Measurements from ENCODE around the gene ZBTB7C. TPM values are rescaled to one million over a fixed set of nuclear protein-coding genes. Genes with fewer than 3 reads are reported as not detected.

ZBTB7C gene
- total RNA-seq, 3 donors from 2014 or later (not counting 1 experiment from before 2014, with no cell fraction given): 0.07 TPM; not detected in 2

GRCh38 chr18:48404716-48405507, 4.3 kb downstream of the ZBTB7C start:
- Histone ChIP-seq H3K9me3 (ENCODE audit: control insufficient read depth, insufficient read depth, low read length) (no peaks in the 10 kb centered on the region), H3K36me3 (ENCODE audit: control insufficient read depth, insufficient read depth, low read length) (no peaks in the 10 kb centered on the region), H3K4me3 (ENCODE audit: low read length) (no peak overlapping the region), H3K27ac (ENCODE audit: low read length) (no peak overlapping the region), H3K27me3 (ENCODE audit: control insufficient read depth, insufficient read depth, low read length) (peaks cover 23% of the 10 kb centered on the region), H3K4me1 (ENCODE audit: control insufficient read depth, insufficient read depth, low read length) (peaks cover 6% of the 10 kb centered on the region)
- H3K27me3 Mint-ChIP-seq (ENCODE audit: low read depth in 2 of 2): peaks cover 51 to 52% of the 10 kb centered on the region in 2 donors
- DNase-seq: no peak
- H3K4me3 Mint-ChIP-seq: no peak overlapping the region
- no peak for TF ChIP-seq CTCF (IDR thresholded peaks at IDR 0.05)
- H3K9me3 Mint-ChIP-seq: no peaks in the 10 kb centered on the region
- H3K36me3 Mint-ChIP-seq: no peaks in the 10 kb centered on the region
- H3K4me1 Mint-ChIP-seq: peaks cover 0 to 7% of the 10 kb centered on the region in 2 donors
- ATAC-seq: no peak
- H3K27ac Mint-ChIP-seq: no peak overlapping the region
- intact Hi-C loops (cut with micrococcal nuclease): no loop called here
- WGBS (ENCODE audit: insufficient coverage): 48% methylated on average over 7 of the region's 8 CpGs

- 95% methylated on average over 1 of the region's 1 CpG for WGBS (ENCODE audit: insufficient coverage)
- H3K27ac Mint-ChIP-seq: no peak overlapping the region
Measured at GRCh38 chr18:48402953-48403352, 6.2 kb downstream of the ZBTB7C start.

GRCh38 chr18:48399303-48400075, 9.7 kb downstream of the ZBTB7C start:
- TF ChIP-seq CTCF (IDR thresholded peaks at IDR 0.05): no peak
- no peak overlapping the region for H3K27ac Mint-ChIP-seq
- 73% methylated on average over 7 of the region's 9 CpGs for WGBS (ENCODE audit: insufficient coverage)
- H3K9me3 ChIP-seq (ENCODE audit: control insufficient read depth, insufficient read depth, low read length): no peaks in the 10 kb centered on the region
- no peaks in the 10 kb centered on the region for H3K9me3 Mint-ChIP-seq
- no peak for DNase-seq
- H3K36me3 Mint-ChIP-seq: no peaks in the 10 kb centered on the region
- intact Hi-C loops (cut with micrococcal nuclease): no loop called here
- H3K27me3 ChIP-seq (ENCODE audit: control insufficient read depth, insufficient read depth, low read length): peaks cover 3% of the 10 kb centered on the region
- no peak for ATAC-seq
- H3K4me3 Mint-ChIP-seq: no peak overlapping the region
- no peaks in the 10 kb centered on the region for H3K4me1 Mint-ChIP-seq
- no peak overlapping the region for H3K27ac ChIP-seq (ENCODE audit: low read length)
- peaks cover 44 to 63% of the 10 kb centered on the region in 2 donors for H3K27me3 Mint-ChIP-seq (ENCODE audit: low read depth in 2 of 2)
- H3K4me3 ChIP-seq (ENCODE audit: low read length): no peak overlapping the region
- H3K4me1 ChIP-seq (ENCODE audit: control insufficient read depth, insufficient read depth, low read length): no peaks in the 10 kb centered on the region
- no peaks in the 10 kb centered on the region for H3K36me3 ChIP-seq (ENCODE audit: control insufficient read depth, insufficient read depth, low read length)

More at GRCh38 chr18:48402953-48403352, 6.2 kb downstream of the ZBTB7C start:
- H3K4me3 Mint-ChIP-seq: no peak overlapping the region
- H3K36me3 Mint-ChIP-seq: no peaks in the 10 kb centered on the region
- DNase-seq: no peak
- peaks cover 46 to 53% of the 10 kb centered on the region in 2 donors for H3K27me3 Mint-ChIP-seq (ENCODE audit: low read depth in 2 of 2)
- intact Hi-C loops (cut with micrococcal nuclease): no loop called here
- H3K9me3 Mint-ChIP-seq: no peaks in the 10 kb centered on the region
- H3K9me3 ChIP-seq (ENCODE audit: control insufficient read depth, insufficient read depth, low read length): no peaks in the 10 kb centered on the region
- H3K36me3 ChIP-seq (ENCODE audit: control insufficient read depth, insufficient read depth, low read length): no peaks in the 10 kb centered on the region
- no peak for TF ChIP-seq CTCF (IDR thresholded peaks at IDR 0.05)
- no peak overlapping the region for H3K27ac ChIP-seq (ENCODE audit: low read length)
- no peak for ATAC-seq
- no peaks in the 10 kb centered on the region for H3K4me1 ChIP-seq (ENCODE audit: control insufficient read depth, insufficient read depth, low read length)
- H3K4me3 ChIP-seq (ENCODE audit: low read length): no peak overlapping the region
- peaks cover 18% of the 10 kb centered on the region for H3K27me3 ChIP-seq (ENCODE audit: control insufficient read depth, insufficient read depth, low read length)
- H3K4me1 Mint-ChIP-seq: peaks cover 0 to 1% of the 10 kb centered on the region in 2 donors
